Activated naive CD4-positive, alpha-beta T cell treated with Interleukin-2 at 50 U/mL for 16 hours (primary cell): ENCODE data around the gene BEND7.
"Not testable (repeated sequence)": the region's sequence is repeated elsewhere in the genome, so short reads cannot be mapped to it uniquely, and the experiment has no call there.

Experiments
- DNase-seq: peaks from one replicate; pipeline ENCODE4 v3.0.0-alpha.2; 2020

Gene BEND7, protein sequence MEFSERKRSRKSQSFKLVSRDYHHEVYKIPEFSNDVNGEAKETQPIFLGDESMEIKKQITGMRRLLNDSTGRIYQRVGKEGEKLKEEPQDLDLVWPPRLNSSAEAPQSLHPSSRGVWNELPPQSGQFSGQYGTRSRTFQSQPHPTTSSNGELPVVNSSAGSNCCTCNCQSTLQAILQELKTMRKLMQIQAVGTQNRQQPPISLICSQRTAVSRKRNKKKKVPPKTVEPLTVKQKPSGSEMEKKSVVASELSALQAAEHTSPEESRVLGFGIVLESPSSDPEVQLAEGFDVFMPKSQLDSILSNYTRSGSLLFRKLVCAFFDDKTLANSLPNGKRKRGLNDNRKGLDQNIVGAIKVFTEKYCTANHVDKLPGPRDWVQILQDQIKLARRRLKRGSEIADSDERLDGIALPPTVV

DNA sequence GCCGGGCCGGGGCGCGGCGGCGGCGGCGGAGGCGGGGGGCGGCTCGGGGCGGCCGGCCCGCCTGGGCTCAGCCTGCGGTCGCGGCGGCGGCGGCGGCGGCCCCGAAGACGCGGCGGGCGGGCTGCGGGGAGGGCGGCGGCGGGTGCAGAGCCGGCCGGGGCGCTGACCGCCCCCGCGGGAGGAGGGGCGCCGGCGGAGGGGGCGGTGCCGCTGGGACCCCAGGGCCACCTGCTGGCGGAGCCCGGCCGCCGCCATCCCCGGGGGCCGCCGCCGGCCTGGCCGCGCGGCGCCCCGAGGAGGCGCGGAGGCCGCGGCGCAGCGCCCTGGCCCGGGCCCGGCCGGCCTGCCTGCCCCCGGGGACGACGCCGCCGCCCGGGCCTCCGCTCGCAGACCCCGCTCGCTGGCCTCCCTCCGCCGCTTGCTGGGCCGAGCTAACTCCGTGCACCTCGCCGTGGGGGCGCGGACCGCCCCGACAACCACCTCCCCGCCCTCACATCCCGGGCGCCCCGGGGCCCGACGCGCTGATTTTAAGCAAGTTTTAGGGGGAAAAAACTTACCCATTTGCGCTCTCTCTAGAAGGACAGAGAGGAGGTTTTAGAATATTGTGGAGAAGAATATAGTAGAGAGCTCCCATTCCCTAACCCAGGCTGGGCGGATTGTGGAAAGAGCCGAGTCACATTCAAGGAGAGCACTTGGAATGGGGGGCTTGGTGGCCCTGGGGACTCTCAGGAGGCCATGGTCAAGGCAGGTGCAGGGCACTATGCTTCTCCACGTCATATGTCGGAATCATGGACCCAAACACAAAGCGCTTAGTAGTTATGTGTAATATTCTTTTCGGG, at the start of gene BEND7:
Gene BEND7, minus strand, starts transcription at position 140 of the 839 bp plus-strand sequence. CDS start 481 bp downstream, outside the sequence.
- DNase-seq: no peak

DNA sequence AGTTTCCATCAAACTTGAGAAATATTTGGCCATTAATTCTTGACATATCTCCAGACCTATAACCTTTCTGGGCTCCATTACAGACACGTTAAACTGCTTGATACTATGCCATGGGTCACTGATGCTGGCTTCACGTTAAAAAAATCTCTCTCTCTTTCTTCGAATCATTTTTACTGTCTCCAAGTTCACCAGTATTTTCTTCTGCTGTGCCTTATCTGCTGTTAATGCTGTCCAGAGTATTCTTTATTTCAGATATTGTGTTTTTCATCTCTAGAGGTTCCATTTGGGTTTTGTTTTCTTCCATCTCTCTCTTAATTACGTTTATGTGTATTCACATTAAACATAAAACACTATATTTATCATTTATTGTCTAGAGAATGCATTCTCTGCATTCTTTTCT, 45.1 kb upstream of the BEND7 start:
- no peak for DNase-seq

DNA sequence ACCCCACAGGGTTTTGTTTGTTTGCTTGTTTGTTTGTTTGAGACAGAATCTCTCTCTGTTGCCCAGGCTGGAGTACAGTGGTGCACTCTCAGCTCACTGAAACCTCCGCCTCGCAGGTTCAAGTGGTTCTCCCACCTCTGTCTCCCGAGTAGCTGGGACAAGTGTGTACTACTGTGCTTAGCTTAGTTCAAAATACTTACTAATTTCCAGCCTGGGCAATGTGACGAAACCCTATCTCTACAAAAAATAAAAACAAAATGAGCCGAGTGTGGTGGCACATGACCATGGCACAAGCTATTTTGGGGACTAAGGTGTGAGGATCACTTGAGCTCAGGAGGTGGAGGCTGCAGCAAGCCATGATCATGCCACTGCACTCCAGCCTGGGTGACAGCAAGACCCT, 42.7 kb upstream of the BEND7 start:
- no peak for DNase-seq

GRCh38 chr10:13567030-13567429, 38.2 kb upstream of the BEND7 start:
- no peak for DNase-seq

GRCh38 chr10:13564576-13564975, 35.8 kb upstream of the BEND7 start:
- no peak for DNase-seq

- DNase-seq: no peak
Observed at GRCh38 chr10:13563481-13564445, 34.9 kb upstream of the BEND7 start.

DNA sequence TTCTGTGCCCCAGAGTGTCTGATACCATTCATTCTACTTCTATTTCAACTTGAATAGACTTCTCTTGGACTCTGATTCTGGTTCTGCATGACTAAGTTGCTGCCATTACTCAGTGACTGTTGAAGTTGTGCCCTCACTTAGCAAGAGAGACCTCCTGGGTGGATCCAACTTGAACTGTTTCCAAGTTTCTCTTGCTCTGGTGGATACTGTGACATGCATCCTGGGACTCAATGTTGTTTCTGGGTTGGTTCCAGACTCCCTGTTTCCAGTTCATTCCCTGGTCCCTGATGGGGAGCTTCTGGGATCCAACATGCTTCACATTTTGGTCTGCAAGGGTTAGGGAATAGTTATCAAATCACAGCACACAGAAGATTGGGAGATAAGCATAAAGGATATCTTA, 31.8 kb upstream of the BEND7 start:
- no peak for DNase-seq

DNA sequence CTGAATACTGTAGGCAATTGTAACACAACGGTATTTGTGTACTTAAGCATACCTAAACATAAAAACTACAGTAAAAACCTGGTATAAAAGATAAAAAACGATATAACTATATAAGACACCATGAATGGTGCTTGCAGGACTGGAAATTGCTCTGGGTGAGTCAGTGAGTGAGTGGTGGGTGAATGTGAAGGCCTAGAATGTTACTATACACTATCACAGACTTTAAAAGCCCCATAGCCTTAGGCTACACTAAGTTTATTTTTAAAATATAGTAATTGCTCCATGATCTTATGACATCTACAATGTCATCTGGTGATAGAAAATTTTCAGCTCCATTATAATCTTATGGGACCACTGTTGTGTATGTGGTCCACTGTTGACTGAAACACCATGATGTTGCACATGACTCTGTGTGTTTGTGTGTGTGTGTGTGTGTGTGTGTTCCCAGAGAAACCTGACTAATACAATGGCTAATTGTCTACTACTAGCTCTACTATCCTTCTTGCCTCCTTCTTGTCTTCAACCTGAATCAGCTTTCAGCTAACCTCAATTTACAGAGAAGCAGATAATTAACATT, 30.4 kb upstream of the BEND7 start:
- no peak for DNase-seq

DNA sequence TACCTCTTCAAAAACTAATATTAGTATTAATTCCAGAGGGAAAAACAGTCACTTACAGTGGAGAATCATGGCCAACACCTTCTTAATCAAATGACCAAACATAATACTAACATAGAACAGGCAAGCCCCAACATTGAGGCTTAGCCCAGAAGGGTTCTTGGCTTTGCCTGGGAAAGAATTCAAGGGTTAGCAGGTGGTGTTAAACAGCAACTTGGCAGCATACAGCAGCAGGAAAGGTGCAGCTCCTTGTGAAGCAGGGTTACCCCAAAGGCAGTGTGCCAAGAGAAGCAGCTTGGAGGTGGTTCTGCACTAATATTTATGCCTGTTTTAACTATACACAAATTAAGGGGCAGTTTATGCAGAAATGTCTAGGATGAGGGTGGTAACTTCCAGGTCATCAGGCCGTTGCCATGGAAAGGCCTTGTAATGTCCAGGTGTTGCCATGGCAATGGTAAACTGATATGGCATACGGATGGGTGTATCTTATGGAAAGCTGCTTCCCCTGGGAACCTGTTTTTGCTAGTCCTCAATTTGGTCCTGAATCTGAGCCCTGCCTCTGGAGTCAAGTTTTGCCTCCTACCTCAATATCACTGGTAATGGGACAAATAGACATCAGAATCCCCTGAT, 27.2 kb upstream of the BEND7 start:
- no peak for DNase-seq

DNA sequence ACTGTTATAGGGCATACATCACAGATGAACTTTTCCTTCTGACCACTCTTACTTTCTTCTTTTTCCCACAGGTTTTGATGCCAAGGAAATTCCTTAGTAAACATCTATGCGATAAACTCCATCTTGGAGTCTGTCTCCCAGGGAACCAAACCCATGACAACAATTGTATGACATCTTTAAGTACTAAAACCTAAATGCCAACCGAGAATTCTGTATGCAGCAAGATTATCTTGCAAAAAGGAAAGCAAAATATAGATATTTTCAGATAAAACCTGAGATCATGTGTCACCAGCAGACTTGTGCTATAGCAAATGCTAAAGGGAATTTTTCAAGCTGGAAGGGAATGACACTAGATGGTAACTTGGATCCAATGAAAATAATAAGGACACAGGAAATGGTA, 22.0 kb upstream of the BEND7 start:
- no peak for DNase-seq

- DNase-seq: no peak
Observed at GRCh38 chr10:13542533-13542932, 13.7 kb upstream of the BEND7 start.

DNA sequence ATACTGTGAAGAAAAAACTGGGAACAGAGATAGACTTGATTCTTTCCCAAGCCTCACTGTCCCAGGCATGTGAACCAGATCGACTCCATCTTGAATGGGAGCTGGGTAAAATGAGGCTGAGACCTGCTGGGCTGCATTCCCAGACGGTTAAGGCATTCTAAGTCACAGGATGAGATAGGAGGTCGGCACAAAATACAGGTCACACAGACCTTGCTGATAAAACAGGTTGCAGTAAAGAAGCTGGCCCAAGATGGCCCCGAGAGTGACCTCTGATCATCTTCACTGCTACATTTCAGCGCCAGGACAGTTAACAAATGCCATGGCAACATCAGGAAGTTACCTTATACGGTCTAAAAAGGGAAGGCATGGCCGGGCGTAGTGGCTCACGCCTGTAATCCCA, 9.2 kb upstream of the BEND7 start:
- not testable (repeated sequence) for DNase-seq

DNA sequence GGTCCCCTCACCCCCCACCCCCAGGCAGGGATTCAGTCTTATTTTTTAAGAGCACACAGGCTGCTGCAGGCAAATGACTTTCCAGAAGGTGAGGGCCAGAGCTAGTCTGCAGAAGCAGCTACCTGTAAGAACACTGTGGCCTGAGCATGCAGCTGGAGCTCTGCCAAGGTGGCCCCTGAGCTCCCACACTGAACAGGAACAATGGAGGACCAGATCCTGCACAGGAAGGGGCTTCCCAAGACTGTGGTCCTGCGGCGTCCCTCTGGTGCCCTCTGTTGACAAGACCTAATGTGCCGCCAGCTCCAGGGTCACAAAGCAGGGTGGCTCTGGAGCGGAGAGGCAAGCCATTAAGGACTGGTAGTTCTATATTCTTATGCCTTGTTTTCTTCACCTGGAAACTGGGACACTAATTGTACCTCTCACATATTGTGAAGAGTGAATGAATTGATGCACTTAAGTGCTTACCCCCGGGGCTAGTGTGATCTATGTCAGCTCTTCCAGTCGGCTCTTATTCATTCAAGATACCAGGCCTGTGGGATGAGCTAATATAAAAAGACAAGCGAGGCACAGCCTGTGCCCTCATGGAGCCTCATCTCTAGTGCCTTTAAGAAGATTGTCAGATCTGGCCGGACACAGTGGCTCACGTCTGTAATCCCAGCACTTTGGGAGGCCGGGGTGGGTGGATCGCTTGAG, 8.0 kb upstream of the BEND7 start:
- DNase-seq: no peak

- DNase-seq: no peak
Observed at GRCh38 chr10:13535346-13535745, 6.5 kb upstream of the BEND7 start.

DNA sequence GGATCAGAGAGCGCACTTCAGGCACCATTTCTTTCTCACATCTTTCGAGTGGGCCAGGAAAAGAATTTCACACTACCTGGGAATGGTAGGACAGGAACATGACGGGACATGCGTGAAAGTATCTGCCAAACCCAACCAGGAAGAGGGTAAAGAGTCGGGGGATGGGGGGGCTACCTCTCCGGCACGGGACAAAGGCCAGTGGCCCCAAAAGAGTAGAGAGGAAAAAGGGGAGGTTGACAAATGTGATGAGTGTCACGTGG, 830 bp upstream of the BEND7 start:
- DNase-seq: no peak

DNA sequence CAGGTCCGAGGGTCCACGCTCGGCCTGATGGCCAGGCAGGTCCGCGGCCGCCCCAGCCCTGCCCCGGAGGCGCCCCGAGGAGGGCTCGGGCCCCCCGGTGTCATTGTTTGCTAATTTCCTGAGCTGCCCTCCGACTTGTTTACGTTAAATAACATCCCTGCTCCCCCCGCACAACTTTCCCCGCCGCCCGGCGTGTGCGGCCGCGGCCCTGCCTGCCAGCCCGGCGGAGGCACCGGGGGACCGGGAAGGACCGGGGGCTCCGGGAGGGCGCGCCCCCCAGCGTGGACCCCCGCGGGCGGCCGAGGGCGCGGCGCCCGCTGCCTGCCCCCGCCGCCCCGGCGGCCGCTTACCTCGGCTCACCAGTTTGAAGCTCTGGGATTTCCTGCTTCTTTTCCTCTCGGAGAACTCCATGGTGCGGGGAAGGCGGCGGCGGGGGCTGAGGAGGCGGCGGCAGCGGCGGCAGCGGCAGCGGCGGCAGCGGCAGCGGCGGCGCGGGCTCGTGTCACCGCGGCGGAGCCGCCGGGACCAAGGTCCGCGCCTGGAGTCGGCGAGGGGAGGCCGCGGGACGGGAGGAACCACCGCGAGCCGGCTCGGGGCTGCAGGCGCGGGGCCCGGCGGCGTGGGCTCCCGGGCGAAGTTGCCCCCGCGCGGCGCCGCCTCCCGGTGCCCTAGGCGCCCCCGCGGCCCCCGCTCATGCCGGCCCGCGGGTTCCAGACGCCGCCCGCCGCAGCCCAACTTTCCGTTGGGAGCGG, 515 bp downstream of the BEND7 start:
- no peak for DNase-seq

DNA sequence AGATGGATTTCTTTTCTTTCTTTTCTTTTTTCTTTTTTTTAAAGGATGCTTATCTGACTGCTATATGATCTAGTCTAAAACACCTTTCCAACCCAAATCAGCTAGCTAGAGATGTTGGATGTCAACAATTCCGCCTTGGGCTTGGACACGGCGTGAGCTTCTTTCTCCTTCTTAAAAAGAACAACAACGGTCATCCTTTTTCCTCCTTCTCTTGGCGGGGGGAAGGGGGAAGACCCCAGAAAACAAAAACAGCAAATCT, 1.0 kb downstream of the BEND7 start:
- no peak for DNase-seq

- DNase-seq: no peak
Observed at GRCh38 chr10:13526948-13527863, 1.6 kb downstream of the BEND7 start.

GRCh38 chr10:13525663-13526062, 3.2 kb downstream of the BEND7 start:
- DNase-seq: no peak

GRCh38 chr10:13521026-13521425, 7.8 kb downstream of the BEND7 start:
- no peak for DNase-seq
